SK-N-SH treated with all-trans-retinoic acid at 6 μM for 48 hours (cell line): Measurements from ENCODE around the gene FETUB.

ENCODE experiments used
- ARNTL ChIP-seq: fragments of 450-650 bp; formaldehyde crosslinking; IDR thresholded peaks from 2 replicates; pipeline ENCODE4 v1.5.0; 2020; ENCODE audit warnings: low read depth, mild to moderate bottlenecking, moderate library complexity, borderline replicate concordance
- BACH2 ChIP-seq: fragments of 250-450 bp; sonication (Bioruptor Pico); IDR thresholded peaks from 2 replicates; pipeline ENCODE4 v1.9.0; 2021; ENCODE audit warnings: mild to moderate bottlenecking, borderline replicate concordance
- CSDC2 ChIP-seq: fragments of 250-450 bp; sonication (Bioruptor Pico); IDR thresholded peaks from 2 replicates; pipeline ENCODE4 v1.5.0; 2020; ENCODE audit warnings: mild to moderate bottlenecking, moderate library complexity
- CSRNP3 ChIP-seq: fragments of 250-450 bp; sonication (Bioruptor Pico); IDR thresholded peaks from 2 replicates; pipeline ENCODE4 v1.5.1; 2021; ENCODE audit warnings: mild to moderate bottlenecking, moderate library complexity
- SNAI2 ChIP-seq: fragments of 250-450 bp; sonication (Bioruptor Pico); IDR thresholded peaks from 2 replicates; pipeline ENCODE4 v1.5.0; 2020; ENCODE audit warnings: mild to moderate bottlenecking, moderate library complexity
- TCF4 ChIP-seq: fragments of 250-450 bp; sonication (Bioruptor Pico); IDR thresholded peaks from 2 replicates; pipeline ENCODE4 v1.8.0; 2021; ENCODE audit warnings: mild to moderate bottlenecking, moderate library complexity, borderline replicate concordance
- TOX ChIP-seq: fragments of 250-450 bp; sonication (Bioruptor Pico); IDR thresholded peaks from 2 replicates; pipeline ENCODE4 v1.8.0; 2021; ENCODE audit warnings: mild to moderate bottlenecking, moderate library complexity, borderline replicate concordance
- TSHZ2 ChIP-seq: fragments of 250-450 bp; sonication (Bioruptor Pico); IDR thresholded peaks from 2 replicates; pipeline ENCODE4 v1.5.0; 2020; ENCODE audit warnings: mild to moderate bottlenecking, moderate library complexity
- ZC3H10 ChIP-seq: fragments of 250-450 bp; sonication (Bioruptor Pico); IDR thresholded peaks from 2 replicates; pipeline ENCODE4 v1.5.1; 2021; ENCODE audit warnings: mild to moderate bottlenecking, moderate library complexity
- ZFP3 ChIP-seq: fragments of 250-450 bp; sonication (Bioruptor Pico); IDR thresholded peaks from 2 replicates; pipeline ENCODE4 v1.5.0; 2020; ENCODE audit warnings: mild to moderate bottlenecking, moderate library complexity
- ZFP30 ChIP-seq: fragments of 450-650 bp; formaldehyde crosslinking; IDR thresholded peaks from 2 replicates; pipeline ENCODE4 v1.5.0; 2022; ENCODE audit warnings: mild to moderate bottlenecking, moderate library complexity
- ZNF8 ChIP-seq: fragments of 450-650 bp; formaldehyde crosslinking; IDR thresholded peaks from 2 replicates; pipeline ENCODE4 v1.5.0; 2020; ENCODE audit warnings: mild to moderate bottlenecking, moderate library complexity
- TF ChIP-seq, protein P1 (sequence below): fragments of 250-450 bp; sonication (Bioruptor Pico); IDR thresholded peaks from 2 replicates; pipeline ENCODE4 v1.8.0; 2021; ENCODE audit warnings: low read depth, mild to moderate bottlenecking, moderate library complexity, borderline replicate concordance
- TF ChIP-seq, protein P2 (sequence below): fragments of 250-450 bp; sonication (Bioruptor Pico); IDR thresholded peaks from 2 replicates; pipeline ENCODE4 v1.8.0; 2020; ENCODE audit warnings: mild to moderate bottlenecking, moderate library complexity, borderline replicate concordance

DNA sequence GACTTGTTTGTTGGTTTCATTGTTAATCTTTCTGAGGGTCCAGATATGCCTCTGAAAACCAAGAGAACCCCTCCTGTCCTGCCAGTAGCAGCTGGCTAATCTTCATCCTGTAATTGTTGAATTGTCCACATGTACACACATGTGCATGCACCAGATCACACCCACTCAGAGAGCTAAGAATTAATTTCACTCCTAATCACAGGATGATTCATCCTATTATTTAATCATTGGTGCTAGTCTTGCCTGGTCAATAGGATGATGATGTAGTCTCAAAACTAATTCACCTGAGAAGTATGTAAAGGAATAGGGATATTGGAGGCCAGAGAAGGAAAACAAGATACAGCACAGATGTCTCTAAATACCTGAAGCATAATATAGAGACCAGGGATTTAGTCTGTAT, 35.1 kb upstream of the FETUB start:
- no peak for TF ChIP-seq TOX (CRISPR knock-in tag)
- no peak for TF ChIP-seq TCF4 (CRISPR knock-in tag)
- TF ChIP-seq ZNF8 (CRISPR knock-in tag), result no peak
- TF ChIP-seq, protein P1, sequence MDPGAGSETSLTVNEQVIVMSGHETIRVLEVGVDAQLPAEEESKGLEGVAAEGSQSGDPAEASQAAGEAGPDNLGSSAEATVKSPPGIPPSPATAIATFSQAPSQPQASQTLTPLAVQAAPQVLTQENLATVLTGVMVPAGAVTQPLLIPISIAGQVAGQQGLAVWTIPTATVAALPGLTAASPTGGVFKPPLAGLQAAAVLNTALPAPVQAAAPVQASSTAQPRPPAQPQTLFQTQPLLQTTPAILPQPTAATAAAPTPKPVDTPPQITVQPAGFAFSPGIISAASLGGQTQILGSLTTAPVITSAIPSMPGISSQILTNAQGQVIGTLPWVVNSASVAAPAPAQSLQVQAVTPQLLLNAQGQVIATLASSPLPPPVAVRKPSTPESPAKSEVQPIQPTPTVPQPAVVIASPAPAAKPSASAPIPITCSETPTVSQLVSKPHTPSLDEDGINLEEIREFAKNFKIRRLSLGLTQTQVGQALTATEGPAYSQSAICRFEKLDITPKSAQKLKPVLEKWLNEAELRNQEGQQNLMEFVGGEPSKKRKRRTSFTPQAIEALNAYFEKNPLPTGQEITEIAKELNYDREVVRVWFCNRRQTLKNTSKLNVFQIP (CRISPR knock-in tag), result no peak
- TF ChIP-seq CSRNP3 (CRISPR knock-in tag), result no peak
- no peak for TF ChIP-seq SNAI2
- TF ChIP-seq BACH2 (CRISPR knock-in tag), result no peak
- no peak for TF ChIP-seq ZFP30
- no peak for TF ChIP-seq ARNTL (CRISPR knock-in tag)
- TF ChIP-seq, protein P2, sequence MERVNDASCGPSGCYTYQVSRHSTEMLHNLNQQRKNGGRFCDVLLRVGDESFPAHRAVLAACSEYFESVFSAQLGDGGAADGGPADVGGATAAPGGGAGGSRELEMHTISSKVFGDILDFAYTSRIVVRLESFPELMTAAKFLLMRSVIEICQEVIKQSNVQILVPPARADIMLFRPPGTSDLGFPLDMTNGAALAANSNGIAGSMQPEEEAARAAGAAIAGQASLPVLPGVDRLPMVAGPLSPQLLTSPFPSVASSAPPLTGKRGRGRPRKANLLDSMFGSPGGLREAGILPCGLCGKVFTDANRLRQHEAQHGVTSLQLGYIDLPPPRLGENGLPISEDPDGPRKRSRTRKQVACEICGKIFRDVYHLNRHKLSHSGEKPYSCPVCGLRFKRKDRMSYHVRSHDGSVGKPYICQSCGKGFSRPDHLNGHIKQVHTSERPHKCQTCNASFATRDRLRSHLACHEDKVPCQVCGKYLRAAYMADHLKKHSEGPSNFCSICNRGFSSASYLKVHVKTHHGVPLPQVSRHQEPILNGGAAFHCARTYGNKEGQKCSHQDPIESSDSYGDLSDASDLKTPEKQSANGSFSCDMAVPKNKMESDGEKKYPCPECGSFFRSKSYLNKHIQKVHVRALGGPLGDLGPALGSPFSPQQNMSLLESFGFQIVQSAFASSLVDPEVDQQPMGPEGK, result no peak
- TF ChIP-seq ZC3H10 (CRISPR knock-in tag), result no peak
- TF ChIP-seq CSDC2 (CRISPR knock-in tag), result no peak
- TF ChIP-seq ZFP3 (CRISPR knock-in tag), result no peak
- TF ChIP-seq TSHZ2, result no peak
